Activated T-helper 1 cell treated with Interleukin-2 at 50 U/mL for 16 hours (primary cell): ENCODE data around the gene APC2.
"Not testable (repeated sequence)": the region's sequence is repeated elsewhere in the genome, so short reads cannot be mapped to it uniquely, and the experiment has no call there.

Source experiments
- DNase-seq: peaks from one replicate; pipeline ENCODE4 v3.0.0-alpha.2; 2020; ENCODE audit warnings: low read depth

The APC2 gene

DNA sequence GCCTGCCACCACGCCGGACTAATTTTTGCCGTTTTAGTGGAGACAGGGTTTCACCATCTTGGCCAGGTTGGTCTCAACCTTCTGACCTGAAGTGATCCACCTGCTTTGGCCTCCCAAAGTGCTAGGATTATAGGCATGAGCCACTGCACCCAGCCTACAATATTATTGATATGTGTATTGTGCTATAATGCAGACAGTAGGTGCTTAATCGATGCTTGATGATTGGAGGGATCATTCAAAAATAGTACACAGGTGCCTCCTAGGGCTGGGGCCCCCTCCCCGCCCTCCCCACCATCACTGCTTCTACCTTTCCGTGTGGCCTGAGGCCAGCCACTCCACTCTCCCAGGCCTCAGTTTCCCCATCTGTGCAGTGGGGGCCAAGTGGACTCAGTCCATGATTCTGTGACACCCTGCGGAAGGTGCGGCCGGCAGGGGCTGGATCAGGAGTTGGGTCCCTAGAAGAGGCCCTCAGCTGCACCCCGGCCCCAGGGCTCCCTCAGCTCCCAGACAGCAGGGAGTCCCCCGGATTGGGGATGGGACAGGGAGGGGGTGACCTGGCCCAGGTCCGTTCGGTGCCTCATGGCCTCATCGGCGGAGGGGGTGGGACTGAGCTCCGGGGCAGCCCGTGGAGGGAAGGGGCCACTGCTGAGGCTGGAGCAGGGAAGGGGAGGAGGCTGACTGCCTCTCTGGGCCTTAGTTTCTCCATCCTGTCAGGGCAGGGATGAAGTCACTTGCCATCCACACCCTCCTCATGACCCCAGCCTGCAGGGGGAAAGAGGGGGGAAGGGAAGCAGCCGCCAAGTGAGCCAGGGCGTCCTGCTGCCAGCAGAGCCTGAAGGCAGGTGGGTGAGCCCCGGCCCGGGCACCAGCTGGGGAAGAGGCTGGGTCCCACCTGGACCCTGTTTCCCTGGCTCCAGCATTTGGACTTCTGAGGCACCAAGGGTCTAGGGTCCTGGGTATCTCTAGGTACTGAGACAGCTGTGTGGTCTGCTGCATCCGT, 61.7 kb downstream of the APC2 start:
- no peak for DNase-seq

DNA sequence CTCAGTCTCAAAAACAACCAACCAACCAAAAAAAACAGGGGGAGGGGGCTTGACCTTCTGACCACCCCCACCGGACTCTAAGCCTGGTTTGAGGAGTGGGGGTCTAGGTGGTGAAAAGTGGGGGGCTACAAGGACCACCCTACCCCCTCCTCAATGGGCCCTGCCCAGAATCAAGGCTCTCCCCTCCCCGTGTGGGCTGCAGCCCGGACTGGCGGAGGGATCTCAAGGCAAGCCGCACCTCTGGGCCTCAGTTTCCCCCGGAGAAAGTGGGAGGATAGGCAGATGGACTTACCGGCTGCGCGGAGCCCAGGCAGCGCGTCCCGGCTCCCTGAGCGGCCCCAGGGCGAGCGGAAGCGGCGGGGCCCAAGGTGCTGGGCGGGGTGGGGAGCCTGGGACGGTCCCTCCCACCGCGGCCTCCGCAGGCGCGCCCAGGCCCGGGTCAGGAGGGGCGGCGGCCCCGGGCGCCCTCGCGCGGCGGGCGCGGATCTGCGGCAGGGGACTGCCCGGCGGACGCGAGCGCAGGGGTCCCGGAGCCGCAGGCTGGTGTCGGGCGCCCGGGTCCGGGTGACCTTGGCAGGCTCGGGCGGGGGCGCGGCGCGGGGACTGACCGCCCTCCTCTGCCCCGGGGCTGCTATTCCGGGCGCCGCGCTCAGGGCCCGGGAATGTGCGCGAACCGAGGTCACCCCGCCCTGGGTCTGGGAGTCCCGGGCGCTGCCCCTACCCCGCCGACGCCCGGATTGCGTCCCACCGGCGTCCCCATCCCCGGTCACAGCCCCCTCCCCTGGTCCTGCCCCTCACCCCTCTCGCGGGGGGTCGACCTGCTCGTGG, 63.0 kb downstream of the APC2 start, which contains the start of gene ADAMTSL5:
Gene ADAMTSL5 (minus strand): TSS at position 349 of the 828 bp plus-strand sequence. CDS start 2,076 bp downstream, outside the sequence.
- DNase-seq = peak; percentile 59

DNA sequence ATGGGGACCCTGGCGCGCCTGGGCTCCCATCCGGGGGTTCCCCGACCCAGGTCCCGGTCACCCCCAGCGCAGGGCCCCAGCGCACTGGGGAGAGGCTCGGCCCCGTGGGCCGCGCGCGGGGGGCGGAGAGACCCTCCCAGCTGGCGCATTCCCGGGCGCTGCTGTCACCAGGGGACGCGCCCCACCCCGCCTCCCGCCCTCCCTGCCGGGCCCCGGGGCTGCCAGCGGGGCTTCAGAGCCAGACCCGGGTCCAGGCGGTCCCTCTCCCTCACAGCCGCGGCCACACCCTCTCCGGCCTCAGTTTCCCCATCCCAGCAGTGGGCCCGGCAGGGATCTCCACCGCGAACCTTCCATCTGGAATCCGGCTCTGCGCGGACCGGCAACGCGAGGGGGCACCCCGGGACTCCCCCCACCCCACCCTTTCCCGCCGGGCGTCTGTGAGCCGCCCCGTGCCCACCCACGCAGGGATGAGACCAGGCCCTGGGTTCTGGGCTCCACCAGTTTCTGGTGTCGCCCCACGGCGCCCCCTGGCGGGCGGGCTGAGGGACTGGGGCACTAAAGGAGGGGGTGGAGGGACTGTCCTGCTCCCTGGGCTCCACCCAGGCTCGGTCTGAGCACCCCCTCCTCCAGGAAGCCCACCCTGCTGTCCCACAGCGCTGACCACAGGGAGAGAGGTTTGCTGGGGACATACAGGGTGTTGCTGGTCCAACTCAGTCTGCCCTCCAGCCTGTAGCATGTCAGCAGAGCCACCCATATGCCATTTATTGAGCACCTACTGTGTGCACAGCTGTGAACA, 63.8 kb downstream of the APC2 start:
- peak; percentile 53 for DNase-seq

DNA sequence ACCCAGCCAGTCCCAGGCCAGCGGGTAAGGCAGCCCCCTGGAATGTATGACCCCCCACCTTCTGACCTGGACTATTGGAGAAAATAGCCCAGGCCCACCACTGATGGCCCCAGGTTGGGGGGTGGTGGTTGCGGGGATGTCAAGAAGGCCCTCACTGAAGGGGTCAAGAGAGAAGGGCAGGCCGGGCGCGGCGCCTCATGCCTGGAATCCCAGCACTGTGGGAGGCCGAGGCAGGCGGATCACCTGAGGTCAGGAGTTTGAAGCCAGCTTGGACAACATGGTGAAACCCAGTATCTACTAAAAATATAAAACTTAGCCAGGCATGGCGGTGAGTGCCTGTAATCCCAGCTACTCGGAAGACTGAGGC, 64.4 kb downstream of the APC2 start:
- no peak for DNase-seq

DNA sequence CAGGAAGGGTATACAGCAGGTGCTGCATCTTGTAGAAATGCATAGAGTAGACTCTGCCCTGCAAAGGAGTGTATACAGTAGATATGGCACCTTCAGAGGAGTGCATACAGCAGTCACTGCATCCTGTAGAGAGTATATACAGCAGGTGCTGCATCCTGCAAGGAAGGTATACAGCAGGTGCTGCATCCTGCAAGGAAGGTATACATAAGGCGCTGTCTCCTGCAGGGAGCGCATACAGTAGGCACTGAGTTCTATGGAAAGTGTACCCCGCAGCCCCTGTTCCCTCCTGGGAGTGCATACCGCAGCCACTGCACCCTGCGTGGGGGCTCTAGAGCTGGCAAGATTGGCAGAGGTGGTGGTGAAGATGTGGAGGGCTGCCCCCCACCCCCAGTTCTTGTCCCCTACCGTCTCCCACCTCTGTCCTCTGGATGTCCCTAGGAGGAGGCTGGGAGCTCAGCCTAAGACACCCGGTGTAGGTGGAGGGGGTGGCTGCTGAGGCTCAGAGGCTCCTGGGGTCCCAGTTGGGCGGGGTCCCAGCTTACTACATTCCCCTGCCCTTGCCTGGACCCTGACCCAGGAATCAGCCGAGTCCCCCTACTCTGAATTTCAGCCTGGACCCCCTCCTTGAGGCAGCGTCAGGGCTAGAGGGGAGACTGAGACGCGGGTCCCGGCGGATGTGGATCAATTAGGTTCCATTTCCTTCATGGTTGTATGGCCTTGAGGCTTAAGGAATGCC, 65.2 kb downstream of the APC2 start:
- DNase-seq = no peak

DNA sequence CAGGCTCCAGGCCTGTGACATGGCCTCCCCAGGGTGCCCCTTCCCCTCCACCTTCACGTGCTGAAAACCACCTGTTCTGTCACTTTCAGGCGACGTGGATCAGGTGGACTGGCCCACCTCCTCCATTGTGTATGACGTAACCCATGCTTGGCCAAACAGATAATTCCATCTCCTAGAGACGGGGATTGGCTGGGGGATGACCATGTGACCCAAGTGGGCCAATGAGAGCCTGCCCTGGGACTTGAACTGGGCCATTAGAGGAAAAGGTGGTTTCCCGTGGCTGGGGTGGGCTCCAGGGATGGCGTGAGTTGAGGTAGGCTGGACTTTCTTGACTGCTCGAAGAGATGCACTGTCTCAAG, 66.5 kb downstream of the APC2 start:
- no peak for DNase-seq

DNA sequence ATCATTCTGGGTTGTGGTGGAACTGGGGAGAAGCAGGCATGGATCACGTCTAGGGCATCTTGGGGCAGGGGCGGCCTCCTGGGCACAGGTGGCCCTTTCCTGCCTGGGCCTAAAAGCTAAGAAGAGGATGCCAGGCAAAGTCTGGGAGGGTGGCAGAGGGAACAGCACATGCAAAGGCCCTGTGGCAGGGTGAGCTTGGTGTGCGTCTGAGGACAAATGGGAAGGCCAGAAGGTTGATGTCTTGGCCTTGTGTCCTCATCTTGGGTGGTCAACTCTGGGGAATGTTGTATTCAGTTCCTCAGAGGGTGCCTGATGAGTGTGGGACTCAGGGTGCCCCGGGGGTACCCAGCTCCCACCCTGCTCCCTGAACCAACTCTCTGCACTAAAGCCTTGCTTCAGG, 68.5 kb downstream of the APC2 start:
- DNase-seq = no peak

DNA sequence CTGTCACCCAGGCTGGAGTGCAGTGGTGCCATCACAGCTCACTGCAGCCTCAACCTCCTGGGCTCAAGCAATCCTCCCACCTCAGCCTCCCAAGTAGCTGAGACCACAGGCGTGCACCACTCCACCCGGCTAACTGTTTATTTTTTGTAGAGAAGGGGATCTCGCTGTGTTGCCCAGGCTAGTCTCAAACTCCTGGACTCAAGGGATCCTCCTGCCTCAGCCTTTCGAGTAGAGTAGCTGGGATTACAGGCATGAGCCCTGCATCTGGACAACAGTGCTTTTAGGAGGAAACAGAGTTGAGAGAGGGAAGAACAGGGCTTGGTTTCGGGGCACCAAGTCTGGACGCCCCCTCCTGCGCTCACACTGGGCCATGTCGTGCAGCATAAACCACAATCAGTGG, 69.9 kb downstream of the APC2 start:
- not testable (repeated sequence) for DNase-seq

DNA sequence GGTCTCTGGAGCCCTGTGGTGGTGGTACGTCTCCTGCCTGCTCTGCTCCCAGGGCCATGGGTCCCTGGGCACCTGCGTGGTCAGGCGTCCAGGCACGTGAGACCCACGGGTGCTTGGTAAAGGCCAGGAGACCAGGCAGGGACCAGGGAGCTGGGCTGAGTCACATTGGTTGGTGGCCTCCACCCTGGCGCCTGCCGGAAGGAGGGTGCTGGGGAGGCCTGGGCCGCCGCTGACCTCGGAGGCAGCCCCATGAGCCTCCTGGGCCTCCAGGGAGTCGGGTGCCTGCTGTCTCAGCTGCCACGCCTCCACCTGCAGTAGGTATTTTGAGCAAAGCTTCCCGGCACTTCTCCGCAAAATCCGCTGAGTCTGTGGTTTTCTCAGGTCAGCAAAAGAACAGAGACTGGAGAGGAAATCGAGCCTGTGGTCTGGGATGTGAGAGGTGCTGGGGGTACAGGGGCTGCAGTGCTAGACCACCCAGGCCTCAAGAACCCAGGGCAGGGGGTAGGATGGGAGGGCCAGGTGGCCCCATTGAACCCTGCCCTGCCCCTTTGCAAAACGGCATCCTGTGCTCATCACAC, 70.4 kb downstream of the APC2 start:
- DNase-seq = no peak

DNA sequence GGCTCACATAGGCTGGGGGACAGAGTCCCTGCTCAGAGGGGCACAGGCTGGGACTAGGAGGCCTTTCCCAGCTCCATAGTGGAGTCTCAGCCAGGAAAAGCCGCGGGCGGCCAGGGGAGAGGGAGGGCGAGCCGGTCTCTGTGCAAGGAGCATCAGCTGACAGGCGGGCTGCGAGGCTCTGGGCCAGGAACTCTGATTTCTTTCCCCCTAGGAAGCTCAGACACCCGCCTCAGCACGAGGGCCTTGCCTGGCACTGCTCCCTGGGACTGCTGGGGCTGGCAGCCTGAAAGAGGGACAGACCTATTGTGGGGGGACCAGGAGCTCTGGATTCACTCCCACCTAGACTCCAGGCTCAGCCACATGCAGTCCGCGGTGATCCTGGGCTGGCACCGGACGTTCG, 71.7 kb downstream of the APC2 start:
- no peak for DNase-seq

DNA sequence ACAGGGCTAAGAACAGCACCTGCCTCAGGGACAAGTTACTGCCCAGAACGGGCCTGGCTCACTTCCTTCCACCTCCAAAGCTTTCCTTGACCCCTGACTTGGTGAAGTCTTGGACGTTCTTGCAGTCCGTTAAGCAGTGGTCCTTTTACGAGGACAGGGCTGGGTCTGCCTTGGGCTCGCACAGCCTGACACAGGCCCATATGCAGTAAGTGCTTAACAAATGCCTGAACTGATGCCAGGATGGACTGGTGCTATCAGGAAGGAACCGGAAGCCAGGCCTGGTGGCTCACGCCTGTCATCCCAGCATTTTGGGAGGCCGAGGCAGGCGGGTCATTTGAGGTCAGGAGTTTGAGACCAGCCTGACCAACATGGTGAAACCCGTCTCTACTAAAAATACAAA, 72.1 kb downstream of the APC2 start:
- DNase-seq = no peak

DNA sequence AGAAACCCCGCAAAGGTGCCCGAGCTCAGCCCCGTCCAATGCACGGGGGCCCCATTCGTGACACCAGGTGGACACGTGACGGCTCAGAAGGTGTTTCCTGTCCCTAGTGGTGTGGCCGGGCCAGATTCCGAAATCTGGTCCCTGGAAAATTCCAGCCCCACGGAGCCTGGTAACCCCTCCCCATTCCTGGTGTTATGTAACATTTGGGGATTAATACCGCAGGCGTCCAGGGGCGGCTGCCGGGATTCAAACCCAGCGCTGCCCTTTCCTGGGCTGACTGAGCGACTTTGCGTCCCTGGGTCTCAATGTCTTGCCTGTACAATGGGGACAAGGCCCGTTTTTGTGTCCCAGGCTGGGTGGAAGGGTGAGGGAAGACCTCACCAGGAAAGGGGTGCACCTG, 72.9 kb downstream of the APC2 start:
- no peak for DNase-seq
